ENCODE results near the gene RIPK1. TPM values are rescaled to one million over a fixed set of nuclear protein-coding genes. Genes with fewer than 3 reads are reported as not detected.
A peak's percentile ranks its signal among the peaks of the same experiment; 100 is the strongest.

The RIPK1 gene
- polyA plus RNA-seq, 1 of the 3 experiments (the other 2 are of a cell fraction), result 12.0 TPM

- Histone ChIP-seq H3K9ac (no peak overlapping the region), H3K27ac (ENCODE audit: low read depth in 2 of 2, low read length in 1 of 2) (no peak overlapping the region), H3K36me3 (replicated peaks in 1 of 2; ENCODE audit: control insufficient read depth in 1 of 2, insufficient read depth in 2 of 2, low read length in 1 of 2) (peaks cover 20 to 73% of the 10 kb centered on the region in 2 experiments), H3K27me3 (ENCODE audit: insufficient read depth) (no peaks in the 10 kb centered on the region), H2AFZ (ENCODE audit: low read depth) (no peak overlapping the region), H3K4me3 (ENCODE audit: low read depth in 2 of 2, low read length in 1 of 2) (no peak overlapping the region), H3K4me1 (ENCODE audit: control insufficient read depth in 1 of 2, insufficient read depth in 2 of 2, low read depth in 1 of 2, low read length in 1 of 2) (peaks cover 8 to 12% of the 10 kb centered on the region in 2 experiments; a peak in 3 of 4 replicates), H3K4me2 (no peak overlapping the region), H3K9me2 (no peaks in the 10 kb centered on the region), H3F3A (replicated peaks; ENCODE audit: insufficient read depth) (peaks cover 8% of the 10 kb centered on the region), H3K9me3 (no peaks in the 10 kb centered on the region), H4K20me1 (ENCODE audit: insufficient read depth) (no peaks in the 10 kb centered on the region), H3K79me2 (ENCODE audit: insufficient read depth) (peaks cover 3% of the 10 kb centered on the region)
- 65% methylated on average over 7 of the region's 7 CpGs for WGBS (ENCODE audit: low lambda C conversion rate)
- TF ChIP-seq FOSL2 (IDR thresholded peaks at IDR 0.05; ENCODE audit: borderline replicate concordance, low read depth) (no peak), JUND (IDR thresholded peaks at IDR 0.05) (no peak), REST (IDR thresholded peaks at IDR 0.05; ENCODE audit: low read depth, low read length) (no peak)
- ChIA-PET CTCF (interaction anchor here (0.8 to 1.6 kb wide), 7 partner anchors 10 to 173 kb away, joined by 3 to 5 read pairs (median 3); partner anchors contain the start of genes NQO2 and PSMG4), POLR2A (interaction anchor here (1.3 kb wide), 1 partner anchor 98 kb away, joined by 3 read pairs; no protein-coding TSS in a partner anchor)
- no peak for DNase-seq
These were observed 18.1 kb downstream of the RIPK1 start for GRCh38 chr6:3086282-3086946.

- no peaks in the 10 kb centered on the region for H3K9me3 ChIP-seq
- H4K20me1 ChIP-seq (ENCODE audit: insufficient read depth), result no peaks in the 10 kb centered on the region
- no peak overlapping the region for H3K4me3 ChIP-seq (ENCODE audit: low read depth in 2 of 2, low read length in 1 of 2)
- H3K4me2 ChIP-seq, result no peak overlapping the region
- no peak overlapping the region for H3K9ac ChIP-seq
- peaks cover 3% of the 10 kb centered on the region for H3K79me2 ChIP-seq (ENCODE audit: insufficient read depth)
- peaks cover 8 to 12% of the 10 kb centered on the region in 2 experiments; a peak in 3 of 4 replicates for H3K4me1 ChIP-seq (ENCODE audit: control insufficient read depth in 1 of 2, insufficient read depth in 2 of 2, low read depth in 1 of 2, low read length in 1 of 2)
- WGBS (ENCODE audit: low lambda C conversion rate), result 94% methylated on average over 4 of the region's 4 CpGs
- ChIA-PET POLR2A (no interaction called here), CTCF (no interaction called here)
- no peak overlapping the region for H2AFZ ChIP-seq (ENCODE audit: low read depth)
- no peak for DNase-seq
- TF ChIP-seq USF2 (IDR thresholded peaks at IDR 0.05; ENCODE audit: borderline replicate concordance, low read depth, low read length) (no peak), TAF1 (IDR thresholded peaks at IDR 0.05; ENCODE audit: borderline replicate concordance, low read depth, low read length) (no peak)
- H3K27me3 ChIP-seq (ENCODE audit: insufficient read depth), result no peaks in the 10 kb centered on the region
- H3K9me2 ChIP-seq, result no peaks in the 10 kb centered on the region
- peaks cover 8% of the 10 kb centered on the region for H3F3A ChIP-seq (replicated peaks; ENCODE audit: insufficient read depth)
- H3K36me3 ChIP-seq (replicated peaks in 1 of 2; ENCODE audit: control insufficient read depth in 1 of 2, insufficient read depth in 2 of 2, low read length in 1 of 2), result peaks cover 6 to 60% of the 10 kb centered on the region in 2 experiments
- peak overlapping the region; percentile 13 to 54; a peak in 3 of 4 replicates for H3K27ac ChIP-seq (ENCODE audit: low read depth in 2 of 2, low read length in 1 of 2)
These were observed 20.2 kb downstream of the RIPK1 start for GRCh38 chr6:3088446-3088845.

Data from SK-N-SH (cell line).